Trophoblast cell (in vitro differentiated cells and primary cell): ENCODE measurements around the gene ADH1C.
"Not testable (repeated sequence)": the region's sequence is repeated elsewhere in the genome, so short reads cannot be mapped to it uniquely, and the experiment has no call there.

ENCODE experiments used
- DNase-seq, 2 donors: peaks; one replicate each; pipeline ENCODE4 v3.0.0-alpha.2; 2016
- H2AFZ ChIP-seq: 2 replicates; pipeline ENCODE4 v1.6.1; 2013; ENCODE audit warnings: low read length, moderate library complexity, mild to moderate bottlenecking; ENCODE audit not compliant: insufficient read depth, poor library complexity
- H2AK5ac ChIP-seq: 2 replicates; pipeline ENCODE4 v1.6.1; 2013; ENCODE audit warnings: mild to moderate bottlenecking, low read length
- H2BK120ac ChIP-seq: 2 replicates; pipeline ENCODE4 v1.6.1; 2013; ENCODE audit warnings: low read length, mild to moderate bottlenecking, moderate library complexity; ENCODE audit not compliant: insufficient read depth, poor library complexity
- H2BK12ac ChIP-seq: 2 replicates; pipeline ENCODE4 v1.6.1; 2013; ENCODE audit warnings: mild to moderate bottlenecking, low read length, moderate library complexity
- H2BK5ac ChIP-seq: 2 replicates; pipeline ENCODE4 v1.6.1; 2013; ENCODE audit warnings: low read length, low read depth, moderate library complexity, mild to moderate bottlenecking; ENCODE audit not compliant: poor library complexity
- H3K14ac ChIP-seq: 2 replicates; pipeline ENCODE4 v1.6.1; 2013; ENCODE audit warnings: mild to moderate bottlenecking, low read length
- H3K18ac ChIP-seq: 2 replicates; pipeline ENCODE4 v1.6.1; 2013; ENCODE audit warnings: mild to moderate bottlenecking, low read length
- H3K23ac ChIP-seq: 2 replicates; pipeline ENCODE4 v1.6.1; 2013; ENCODE audit warnings: low read length
- H3K27ac ChIP-seq: 2 replicates; pipeline ENCODE4 v1.5.1; 2013; ENCODE audit warnings: low read depth, mild to moderate bottlenecking, inconsistent platforms, low read length, moderate library complexity
- H3K27me3 ChIP-seq: 2 replicates; pipeline ENCODE4 v1.6.1; 2013; ENCODE audit warnings: inconsistent platforms, mild to moderate bottlenecking, low read length, moderate library complexity; ENCODE audit not compliant: insufficient read depth
- H3K36me3 ChIP-seq, 2 experiments: 1 replicate in 1 of 2; 2 replicates in 1 of 2; pipeline ENCODE4 v1.6.1; 2013; ENCODE audit warnings: low read length in 2 of 2, mild to moderate bottlenecking in 2 of 2, moderate library complexity in 1 of 2; ENCODE audit not compliant: insufficient read depth in 2 of 2, control insufficient read depth in 1 of 2
- H3K4ac ChIP-seq: 2 replicates; pipeline ENCODE4 v1.6.1; 2013; ENCODE audit warnings: low read depth, mild to moderate bottlenecking, low read length, moderate library complexity
- H3K4me1 ChIP-seq, 2 experiments: 1 replicate in 1 of 2; 2 replicates in 1 of 2; pipeline ENCODE4 v1.6.1; 2013; ENCODE audit warnings: low read length in 2 of 2, mild to moderate bottlenecking in 2 of 2, moderate library complexity in 1 of 2; ENCODE audit not compliant: insufficient read depth in 2 of 2, control insufficient read depth in 1 of 2
- H3K4me2 ChIP-seq: 2 replicates; pipeline ENCODE4 v1.6.1; 2013; ENCODE audit warnings: inconsistent platforms, mild to moderate bottlenecking, low read length, moderate library complexity
- H3K4me3 ChIP-seq: 2 replicates; pipeline ENCODE4 v1.5.1; 2013; ENCODE audit warnings: mild to moderate bottlenecking, low read depth, low read length, inconsistent platforms
- H3K79me1 ChIP-seq: one replicate; pipeline ENCODE4 v1.6.1; 2013; ENCODE audit warnings: low read length
- H3K79me2 ChIP-seq: 2 replicates; pipeline ENCODE4 v1.6.1; 2013; ENCODE audit warnings: low read length, mild to moderate bottlenecking; ENCODE audit not compliant: control insufficient read depth, insufficient read depth, poor library complexity
- H3K9ac ChIP-seq: 2 replicates; pipeline ENCODE4 v1.6.1; 2013; ENCODE audit warnings: mild to moderate bottlenecking, low read length
- H3K9me3 ChIP-seq: 2 replicates; pipeline ENCODE4 v1.6.1; 2013; ENCODE audit warnings: low read depth, mild to moderate bottlenecking, control low read depth, inconsistent platforms, low read length; ENCODE audit not compliant: insufficient read depth
- H4K12ac ChIP-seq: 2 replicates; pipeline ENCODE4 v1.6.1; 2013; ENCODE audit warnings: low read depth, mild to moderate bottlenecking, low read length, moderate library complexity
- H4K8ac ChIP-seq: 2 replicates; pipeline ENCODE4 v1.6.1; 2013; ENCODE audit warnings: low read depth, mild to moderate bottlenecking, low read length, moderate library complexity
- H4K91ac ChIP-seq: one replicate; pipeline ENCODE4 v1.6.1; 2013; ENCODE audit warnings: low read depth, mild to moderate bottlenecking, low read length, moderate library complexity
- WGBS: extraction: QIAGEN DNeasy Blood & Tissue Kit; methylation state at CpG from one replicate; pipeline ENCODE4 v1.1.7; 2013; ENCODE audit warnings: missing lambda C conversion rate; ENCODE audit not compliant: insufficient read length, insufficient coverage; ENCODE audit errors: extremely low coverage; 5-methylcytosine and 5-hydroxymethylcytosine counted together

ADH1C gene

DNA sequence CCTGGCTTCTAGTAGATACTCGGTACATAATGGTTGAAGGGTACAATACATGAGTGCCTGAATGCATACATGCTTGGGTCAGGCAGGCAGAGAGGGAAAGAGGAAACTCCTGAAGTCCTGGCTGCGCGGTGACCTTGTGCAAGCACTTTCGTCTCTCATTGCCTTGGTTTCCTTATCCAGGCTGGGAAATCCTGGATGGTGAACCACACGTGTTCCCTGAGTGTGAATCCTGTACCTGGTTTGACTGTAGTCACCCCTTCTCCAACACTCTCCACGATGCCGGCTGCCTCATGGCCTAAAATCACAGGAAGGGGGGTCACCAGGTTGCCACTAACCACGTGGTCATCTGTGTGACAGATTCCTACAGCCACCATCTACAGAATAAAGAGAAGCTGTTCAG lies 34.7 kb downstream of the ADH1C start:
- not testable (repeated sequence) for H3K27ac ChIP-seq, H4K12ac ChIP-seq, H2BK120ac ChIP-seq, H3K36me3 ChIP-seq, H4K91ac ChIP-seq, H3K4ac ChIP-seq, H2BK12ac ChIP-seq, H3K79me2 ChIP-seq, H3K9ac ChIP-seq, H3K27me3 ChIP-seq, H2AFZ ChIP-seq, H3K9me3 ChIP-seq, H3K4me3 ChIP-seq, H2AK5ac ChIP-seq, H3K4me2 ChIP-seq, H3K14ac ChIP-seq, DNase-seq, H3K18ac ChIP-seq, H2BK5ac ChIP-seq, H4K8ac ChIP-seq, H3K23ac ChIP-seq, H3K79me1 ChIP-seq, H3K4me1 ChIP-seq
- no CpG with 5 or more reads among the region's 8 CpGs for WGBS

GRCh38 chr4:99317354-99317753 lies 35.2 kb downstream of the ADH1C start:
- H3K4me1 ChIP-seq = no peaks in the 10 kb centered on the region
- WGBS = no CpG with 5 or more reads among the region's 3 CpGs
- no peak overlapping the region for H2AK5ac ChIP-seq
- no peak overlapping the region for H3K27ac ChIP-seq
- H3K9ac ChIP-seq = no peak overlapping the region
- no peak overlapping the region for H2BK12ac ChIP-seq
- no peak for DNase-seq
- no peaks in the 10 kb centered on the region for H3K9me3 ChIP-seq
- H3K79me2 ChIP-seq = no peaks in the 10 kb centered on the region
- no peak overlapping the region for H2BK5ac ChIP-seq
- H3K4me2 ChIP-seq = no peak overlapping the region
- no peaks in the 10 kb centered on the region for H3K79me1 ChIP-seq
- no peak overlapping the region for H4K91ac ChIP-seq
- H3K18ac ChIP-seq = no peak overlapping the region
- H3K36me3 ChIP-seq = no peaks in the 10 kb centered on the region
- H4K8ac ChIP-seq = no peak overlapping the region
- no peak overlapping the region for H3K23ac ChIP-seq
- H3K27me3 ChIP-seq = no peaks in the 10 kb centered on the region
- H3K14ac ChIP-seq = no peak overlapping the region
- H3K4me3 ChIP-seq = no peak overlapping the region
- no peak overlapping the region for H3K4ac ChIP-seq
- H2BK120ac ChIP-seq = no peak overlapping the region
- H2AFZ ChIP-seq = no peak overlapping the region
- H4K12ac ChIP-seq = no peak overlapping the region

GRCh38 chr4:99315839-99316238 lies 36.7 kb downstream of the ADH1C start:
- no peak overlapping the region for H2BK5ac ChIP-seq
- no peak overlapping the region for H2AFZ ChIP-seq
- H3K4ac ChIP-seq = no peak overlapping the region
- H3K27ac ChIP-seq = no peak overlapping the region
- no peak overlapping the region for H4K12ac ChIP-seq
- no CpG with 5 or more reads among the region's 6 CpGs for WGBS
- H3K4me2 ChIP-seq = no peak overlapping the region
- H3K4me1 ChIP-seq = no peaks in the 10 kb centered on the region
- no peaks in the 10 kb centered on the region for H3K79me2 ChIP-seq
- H3K9ac ChIP-seq = no peak overlapping the region
- H2BK120ac ChIP-seq = no peak overlapping the region
- DNase-seq = no peak
- no peak overlapping the region for H3K14ac ChIP-seq
- no peaks in the 10 kb centered on the region for H3K27me3 ChIP-seq
- H3K79me1 ChIP-seq = no peaks in the 10 kb centered on the region
- H3K9me3 ChIP-seq = no peaks in the 10 kb centered on the region
- H4K8ac ChIP-seq = no peak overlapping the region
- no peaks in the 10 kb centered on the region for H3K36me3 ChIP-seq
- H2BK12ac ChIP-seq = no peak overlapping the region
- no peak overlapping the region for H3K23ac ChIP-seq
- H3K4me3 ChIP-seq = no peak overlapping the region
- no peak overlapping the region for H3K18ac ChIP-seq
- no peak overlapping the region for H2AK5ac ChIP-seq
- no peak overlapping the region for H4K91ac ChIP-seq

GRCh38 chr4:99314211-99314610 lies 38.3 kb downstream of the ADH1C start:
- Histone ChIP-seq H3K79me1 (no peaks in the 10 kb centered on the region), H3K4me1 (no peaks in the 10 kb centered on the region), H3K27ac (no peak overlapping the region), H3K14ac (no peak overlapping the region), H2BK120ac (no peak overlapping the region), H3K23ac (no peak overlapping the region), H3K79me2 (no peaks in the 10 kb centered on the region), H3K36me3 (no peaks in the 10 kb centered on the region), H3K9ac (no peak overlapping the region), H2AFZ (no peak overlapping the region), H2BK5ac (no peak overlapping the region), H3K4me2 (no peak overlapping the region), H4K8ac (no peak overlapping the region), H3K4ac (no peak overlapping the region), H3K4me3 (no peak overlapping the region), H3K9me3 (no peaks in the 10 kb centered on the region), H3K18ac (no peak overlapping the region), H3K27me3 (no peaks in the 10 kb centered on the region), H4K12ac (no peak overlapping the region), H2AK5ac (no peak overlapping the region), H2BK12ac (no peak overlapping the region), H4K91ac (no peak overlapping the region)
- no CpG with 5 or more reads among the region's 1 CpG for WGBS
- no peak for DNase-seq
